Measurements from ENCODE around the gene POU6F1.
"Not testable (repeated sequence)": the region's sequence is repeated elsewhere in the genome, so short reads cannot be mapped to it uniquely, and the experiment has no call there.

The POU6F1 gene, protein sequence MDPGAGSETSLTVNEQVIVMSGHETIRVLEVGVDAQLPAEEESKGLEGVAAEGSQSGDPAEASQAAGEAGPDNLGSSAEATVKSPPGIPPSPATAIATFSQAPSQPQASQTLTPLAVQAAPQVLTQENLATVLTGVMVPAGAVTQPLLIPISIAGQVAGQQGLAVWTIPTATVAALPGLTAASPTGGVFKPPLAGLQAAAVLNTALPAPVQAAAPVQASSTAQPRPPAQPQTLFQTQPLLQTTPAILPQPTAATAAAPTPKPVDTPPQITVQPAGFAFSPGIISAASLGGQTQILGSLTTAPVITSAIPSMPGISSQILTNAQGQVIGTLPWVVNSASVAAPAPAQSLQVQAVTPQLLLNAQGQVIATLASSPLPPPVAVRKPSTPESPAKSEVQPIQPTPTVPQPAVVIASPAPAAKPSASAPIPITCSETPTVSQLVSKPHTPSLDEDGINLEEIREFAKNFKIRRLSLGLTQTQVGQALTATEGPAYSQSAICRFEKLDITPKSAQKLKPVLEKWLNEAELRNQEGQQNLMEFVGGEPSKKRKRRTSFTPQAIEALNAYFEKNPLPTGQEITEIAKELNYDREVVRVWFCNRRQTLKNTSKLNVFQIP

DNA sequence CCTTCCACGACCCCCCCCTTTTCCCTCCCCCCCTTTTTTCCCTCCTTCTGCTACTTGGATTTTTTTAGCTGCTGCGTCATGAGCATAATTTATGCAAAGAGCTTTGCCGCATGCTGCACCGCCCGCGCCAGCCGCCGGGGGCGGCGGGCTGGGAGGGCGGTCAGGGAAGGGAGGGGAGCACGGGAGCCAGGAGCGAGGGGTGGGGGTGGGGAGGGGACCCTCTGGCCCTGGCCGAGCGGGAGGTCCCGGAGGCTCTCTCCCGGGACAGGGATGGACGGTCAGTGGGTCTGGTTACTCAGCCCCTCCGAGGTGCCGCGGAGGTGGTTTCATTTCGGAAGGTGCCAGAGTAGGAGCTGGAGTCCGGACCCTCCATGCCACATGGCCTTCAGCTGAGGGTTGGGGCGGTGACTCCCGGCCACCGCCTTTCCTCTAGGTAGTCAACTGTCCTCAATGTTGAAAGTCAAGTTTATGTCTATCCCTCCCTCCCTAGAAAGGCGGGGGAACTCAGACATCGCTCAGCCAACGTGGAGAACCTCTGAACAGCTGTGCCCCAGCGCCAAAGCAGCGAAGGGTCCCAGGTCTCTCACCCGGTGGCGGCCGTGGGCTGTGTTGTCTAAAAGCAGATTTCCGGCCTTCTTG, at the start of gene POU6F1:
Gene POU6F1 (minus strand): TSS at position 95 of the 639 bp plus-strand sequence. CDS start 11,226 bp downstream, outside the sequence.
- DNase-seq: peak; percentile 79

DNA sequence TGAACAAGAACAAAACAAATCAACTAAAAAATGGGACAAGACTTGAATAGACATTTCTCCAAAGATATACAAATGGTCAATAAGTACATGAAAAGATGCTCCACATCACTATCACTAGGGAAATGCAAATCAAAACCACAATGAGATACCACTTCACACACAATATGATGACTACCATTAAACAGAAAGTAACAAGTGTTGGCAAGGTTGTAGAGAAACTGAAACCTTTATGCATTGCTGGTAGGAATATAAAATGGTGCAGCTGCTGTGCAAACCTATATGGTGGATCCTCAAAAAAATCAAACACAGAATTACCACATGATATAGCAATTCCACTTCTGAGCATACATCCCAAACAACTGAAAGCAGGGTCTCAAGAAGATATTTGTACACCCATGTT, 47.2 kb upstream of the POU6F1 start:
- no peak for DNase-seq

DNA sequence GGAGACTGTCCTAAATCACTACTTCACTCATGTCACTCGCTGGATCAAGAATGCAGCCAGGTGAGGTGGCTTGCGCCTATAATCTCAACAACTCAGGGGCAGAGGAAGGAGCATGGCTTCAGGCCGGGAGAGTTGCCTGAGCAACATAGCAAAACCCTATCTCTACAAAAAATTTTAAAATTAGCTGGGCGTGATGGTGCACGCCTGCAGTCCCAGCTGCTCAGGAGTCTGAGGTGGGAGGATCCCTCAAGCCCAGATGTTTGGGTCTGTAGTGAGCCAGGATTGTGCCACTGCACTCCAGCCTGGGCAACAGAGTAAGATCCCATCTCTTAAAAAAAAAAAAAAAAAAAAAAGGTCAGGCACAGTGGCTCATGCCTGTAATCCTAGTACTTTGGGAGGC, 46.4 kb upstream of the POU6F1 start:
- no peak for DNase-seq

DNA sequence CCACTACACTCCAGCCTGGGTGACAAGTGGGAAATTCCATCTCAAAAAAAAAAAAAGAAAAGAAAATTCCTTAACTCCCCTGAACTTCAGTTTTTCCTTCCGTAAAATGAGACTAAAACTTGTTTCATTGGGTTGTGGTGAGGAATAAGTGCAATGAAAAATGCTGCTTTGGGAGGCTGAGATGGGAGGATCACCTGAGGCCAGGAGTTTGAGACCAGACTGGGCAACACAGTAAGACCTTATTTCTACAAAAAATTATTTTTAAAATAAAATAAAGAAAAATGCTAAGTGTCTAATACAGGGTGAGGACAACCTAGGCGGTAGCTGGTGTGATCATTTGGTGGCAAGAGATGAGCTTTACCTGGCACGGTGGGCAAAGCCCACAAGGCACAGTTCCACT, 45.5 kb upstream of the POU6F1 start:
- DNase-seq: no peak

DNA sequence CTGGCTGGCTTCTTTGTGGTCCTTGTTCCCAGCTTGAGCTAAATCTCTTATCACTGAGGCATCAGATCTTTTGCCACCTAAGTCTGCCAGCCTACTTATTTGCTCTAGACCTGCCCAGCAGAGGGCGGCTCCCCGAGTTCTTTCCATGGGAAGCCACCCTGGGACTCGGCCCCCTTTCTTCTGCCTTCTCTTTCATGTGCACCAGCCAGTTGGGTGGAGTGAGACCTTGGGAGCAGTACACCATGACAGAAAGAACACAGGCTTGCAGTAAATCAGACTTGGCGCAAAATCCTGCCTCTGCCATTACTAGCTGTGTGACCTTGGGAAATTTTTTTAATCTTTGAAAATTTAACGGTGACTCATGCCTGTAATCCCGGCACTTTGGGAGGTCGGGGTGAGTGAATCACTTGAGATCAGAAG, 44.9 kb upstream of the POU6F1 start:
- peak; percentile 35 for DNase-seq

DNA sequence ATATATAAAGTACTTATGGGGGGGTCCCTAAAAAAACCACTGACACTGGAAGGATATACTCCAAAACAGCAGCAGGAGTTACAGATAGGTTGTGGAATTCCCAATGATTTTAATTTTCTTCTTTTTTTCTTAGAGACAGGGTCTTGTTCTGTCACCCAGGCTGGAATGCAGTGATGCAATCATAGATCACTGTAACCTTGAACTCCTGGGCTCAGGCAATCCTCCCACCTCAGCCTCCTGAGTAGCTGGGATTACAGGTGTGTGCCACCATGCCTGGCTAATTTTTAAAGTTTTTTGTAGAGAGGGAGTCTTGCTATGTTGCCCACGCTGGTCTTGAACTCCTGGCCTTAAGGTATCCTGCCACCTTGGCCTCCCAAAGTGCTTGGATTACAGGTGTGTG, 41.7 kb upstream of the POU6F1 start:
- not testable (repeated sequence) for DNase-seq

DNA sequence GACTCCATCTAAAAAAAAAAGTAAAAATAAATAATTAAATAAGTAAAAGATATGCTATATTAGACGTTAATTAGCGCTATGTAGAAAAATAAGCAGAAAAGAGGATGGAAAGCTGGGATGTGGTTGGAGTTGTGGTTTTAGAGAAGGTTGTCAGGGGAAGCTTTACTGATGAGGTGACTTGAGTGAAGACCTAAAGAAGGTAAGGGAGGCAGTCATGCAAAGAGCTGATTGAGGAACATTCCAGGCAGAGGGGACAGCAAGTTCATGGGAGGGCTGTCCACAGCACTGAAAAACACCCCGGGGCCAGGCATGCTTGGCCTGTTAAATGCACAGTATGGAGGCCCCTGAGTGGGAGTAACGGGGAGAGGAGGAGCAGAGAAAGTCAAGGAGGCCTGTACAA, 36.7 kb upstream of the POU6F1 start:
- no peak for DNase-seq

DNA sequence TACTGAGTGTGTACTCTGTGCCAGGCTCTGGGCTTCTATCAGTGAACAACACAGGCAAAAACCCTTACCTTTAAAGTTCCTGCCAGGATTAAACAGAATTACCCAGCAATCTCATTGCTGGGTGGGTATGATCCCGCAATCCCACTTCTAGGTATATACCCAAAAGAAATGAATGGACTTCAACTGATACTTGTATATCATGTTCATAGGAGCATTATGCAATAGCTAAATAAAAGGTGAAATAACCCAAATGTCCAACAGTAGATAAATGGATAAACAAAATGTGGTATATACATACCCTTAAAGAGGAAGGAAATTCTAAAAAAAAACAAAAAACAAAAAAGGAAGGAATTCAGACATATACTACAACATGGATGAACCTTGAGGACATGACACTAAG, 35.4 kb upstream of the POU6F1 start:
- no peak for DNase-seq

DNA sequence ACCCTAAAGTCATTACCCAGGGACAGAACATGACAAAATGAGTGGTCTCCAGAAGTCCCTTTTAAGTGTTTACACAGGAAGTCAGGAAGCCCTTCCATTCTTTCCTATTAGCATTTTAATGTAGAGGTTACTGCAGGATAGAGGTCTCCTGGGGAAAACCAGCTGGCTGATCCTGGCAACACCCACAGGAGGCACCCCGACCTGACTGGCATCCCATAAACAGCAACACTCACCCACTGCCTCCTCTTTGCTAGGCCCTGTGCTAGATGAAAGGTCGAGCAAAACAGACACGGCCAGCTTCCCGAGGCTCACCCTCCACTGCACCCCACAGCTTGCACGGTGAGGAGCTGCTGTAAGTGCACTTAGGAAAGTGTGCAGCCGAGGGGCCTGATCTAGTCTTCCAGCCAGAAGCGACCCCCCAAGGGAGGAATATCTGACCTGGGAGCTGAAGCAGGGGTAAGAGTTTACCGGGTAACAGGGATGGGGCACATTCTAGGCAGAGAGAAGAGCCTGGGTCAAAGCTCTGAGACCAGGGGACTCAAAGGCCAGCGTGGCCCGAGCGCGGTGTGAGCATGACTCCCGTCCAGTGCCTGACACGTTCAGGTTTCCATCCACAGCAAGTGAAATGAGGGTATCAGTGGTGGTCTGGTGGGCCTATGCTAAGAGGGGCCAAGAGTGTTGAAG, 29.8 kb upstream of the POU6F1 start:
- DNase-seq: no peak

DNA sequence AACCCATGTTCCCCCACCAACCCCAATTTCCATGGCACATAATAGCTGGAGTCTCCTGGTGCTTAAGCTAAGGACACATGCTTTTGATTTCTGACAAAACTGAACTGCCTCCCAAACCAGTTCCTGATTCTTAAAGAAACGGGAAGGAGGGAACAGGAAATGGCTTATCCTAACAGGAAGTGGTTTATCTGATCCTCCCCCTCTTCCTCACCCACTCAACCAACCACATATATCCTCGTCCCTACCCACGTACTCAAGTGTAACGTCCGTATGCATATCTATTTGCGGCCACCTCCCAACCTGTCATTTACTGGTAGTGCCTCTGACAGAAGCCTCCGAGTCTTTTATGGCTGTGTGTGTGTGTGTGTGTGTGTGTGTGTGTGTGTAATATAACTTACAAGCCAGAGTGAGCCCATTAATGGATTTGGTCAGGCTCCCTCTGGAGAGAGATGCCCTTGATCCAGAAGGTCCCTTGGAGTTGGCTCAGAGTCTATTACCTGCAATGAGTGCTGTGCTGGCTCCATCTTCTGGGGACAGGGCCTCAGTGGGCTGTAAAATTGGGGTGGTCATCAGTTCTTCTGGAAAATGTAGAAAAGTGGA, 28.5 kb upstream of the POU6F1 start:
- no peak for DNase-seq

DNA sequence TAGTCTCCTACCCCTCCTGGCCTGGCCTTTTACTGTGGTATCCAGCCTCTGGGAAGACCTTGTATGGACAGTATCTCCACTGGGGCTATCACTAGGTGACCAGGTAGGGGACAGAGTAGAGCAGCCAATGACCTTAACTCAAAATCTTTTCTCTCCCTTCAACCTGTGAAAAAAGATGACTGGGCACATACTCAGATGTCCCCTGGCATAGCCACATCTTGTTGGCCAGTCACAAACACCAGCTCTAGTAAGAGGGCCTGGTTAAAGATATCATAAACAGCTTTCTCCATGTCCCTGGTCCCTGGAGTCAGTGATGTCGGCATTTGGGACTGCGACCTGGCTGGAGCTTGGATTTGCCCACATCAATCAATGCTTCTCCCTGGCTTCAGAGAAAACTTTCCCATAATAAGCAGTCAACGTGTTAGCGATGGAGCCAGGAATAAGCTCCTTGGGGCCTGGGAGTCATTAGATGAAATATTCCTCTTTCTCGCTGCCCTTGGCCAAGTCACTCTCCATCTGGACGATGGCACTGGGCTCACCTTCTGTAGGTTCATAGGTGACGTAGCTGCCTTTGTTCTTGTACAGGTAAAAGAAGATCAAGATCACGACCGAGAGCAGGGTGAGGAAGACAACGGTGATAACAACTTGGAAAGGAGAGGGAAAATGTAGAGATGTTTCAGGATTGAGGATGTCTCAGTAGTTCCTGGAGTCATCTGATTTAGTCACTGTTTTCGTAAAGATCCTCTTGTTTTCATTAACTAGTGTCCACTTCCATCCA, 27.8 kb upstream of the POU6F1 start:
- DNase-seq: no peak

DNA sequence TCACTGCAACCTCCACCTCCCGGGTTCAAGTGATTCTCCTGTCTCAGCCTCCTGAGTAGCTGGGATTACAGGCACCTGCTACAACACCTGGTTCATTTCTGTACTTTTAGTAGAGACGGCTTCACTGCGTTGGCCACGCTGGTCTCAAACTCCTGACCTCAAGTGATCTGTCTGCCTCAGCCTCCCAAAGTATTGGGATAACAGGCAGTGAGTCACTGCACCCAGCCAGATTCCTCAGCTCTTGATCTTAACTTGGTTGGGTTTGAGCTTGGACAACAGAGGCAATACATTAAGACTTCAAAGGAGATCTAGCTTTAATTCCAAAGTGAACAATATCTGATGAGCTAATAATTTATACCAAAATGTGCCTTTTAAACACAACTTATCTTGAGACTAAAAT, 26.4 kb upstream of the POU6F1 start:
- DNase-seq: no peak

DNA sequence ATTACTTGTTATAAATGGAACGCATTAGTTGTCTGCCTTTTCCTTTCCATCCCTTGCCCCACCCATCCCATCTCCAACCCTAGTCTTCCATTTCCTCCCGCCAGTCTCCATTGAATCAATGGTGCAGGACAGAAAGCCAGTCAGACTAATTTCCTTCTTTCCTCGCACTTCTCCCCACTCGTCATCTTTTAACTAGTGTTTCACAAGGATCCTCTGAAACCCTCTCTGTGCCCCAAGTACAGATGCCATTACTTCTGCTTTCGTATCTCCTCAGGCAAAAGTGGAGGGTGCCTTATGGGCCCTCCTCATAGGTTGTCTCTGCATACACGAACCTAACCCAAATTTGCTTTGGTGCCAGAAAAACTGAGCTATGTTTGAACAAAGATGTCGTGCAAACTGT, 25.0 kb upstream of the POU6F1 start:
- DNase-seq: no peak

DNA sequence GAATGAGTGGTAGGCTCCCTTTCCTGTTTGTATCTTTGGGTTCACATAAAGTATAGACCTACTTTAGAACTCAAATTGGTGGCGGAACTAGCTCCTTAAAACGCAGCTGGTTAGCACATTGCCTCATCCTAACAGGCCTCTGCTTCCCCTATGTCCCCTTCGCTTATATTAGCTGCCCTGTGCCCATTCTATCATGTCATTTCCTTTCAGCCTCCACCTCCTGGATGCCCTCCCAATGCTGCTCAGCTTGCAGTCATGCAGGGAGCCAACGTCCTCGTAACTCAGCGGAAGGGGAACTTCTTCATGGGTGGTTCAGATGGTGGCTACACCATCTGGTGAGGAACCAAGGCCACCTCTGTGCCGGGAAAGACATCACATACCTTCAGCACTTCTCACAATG, 24.3 kb upstream of the POU6F1 start:
- no peak for DNase-seq

DNA sequence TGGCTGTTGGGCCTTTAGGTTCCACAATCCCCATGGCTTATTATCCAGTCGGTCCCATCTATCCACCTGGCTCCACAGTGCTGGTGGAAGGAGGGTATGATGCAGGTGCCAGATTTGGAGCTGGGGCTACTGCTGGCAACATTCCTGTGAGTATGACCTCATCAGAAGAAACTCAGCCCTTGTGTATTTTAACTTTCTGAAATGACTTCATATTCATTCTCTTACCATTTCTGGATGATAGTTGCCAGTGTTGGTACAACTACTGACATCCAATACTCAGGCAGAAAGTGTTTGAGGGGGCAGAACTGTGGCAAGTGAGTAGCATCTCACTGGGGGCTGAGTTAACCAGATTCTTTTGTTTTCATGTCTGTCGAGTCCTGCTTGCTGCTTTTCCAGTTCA, 23.1 kb upstream of the POU6F1 start:
- no peak for DNase-seq

DNA sequence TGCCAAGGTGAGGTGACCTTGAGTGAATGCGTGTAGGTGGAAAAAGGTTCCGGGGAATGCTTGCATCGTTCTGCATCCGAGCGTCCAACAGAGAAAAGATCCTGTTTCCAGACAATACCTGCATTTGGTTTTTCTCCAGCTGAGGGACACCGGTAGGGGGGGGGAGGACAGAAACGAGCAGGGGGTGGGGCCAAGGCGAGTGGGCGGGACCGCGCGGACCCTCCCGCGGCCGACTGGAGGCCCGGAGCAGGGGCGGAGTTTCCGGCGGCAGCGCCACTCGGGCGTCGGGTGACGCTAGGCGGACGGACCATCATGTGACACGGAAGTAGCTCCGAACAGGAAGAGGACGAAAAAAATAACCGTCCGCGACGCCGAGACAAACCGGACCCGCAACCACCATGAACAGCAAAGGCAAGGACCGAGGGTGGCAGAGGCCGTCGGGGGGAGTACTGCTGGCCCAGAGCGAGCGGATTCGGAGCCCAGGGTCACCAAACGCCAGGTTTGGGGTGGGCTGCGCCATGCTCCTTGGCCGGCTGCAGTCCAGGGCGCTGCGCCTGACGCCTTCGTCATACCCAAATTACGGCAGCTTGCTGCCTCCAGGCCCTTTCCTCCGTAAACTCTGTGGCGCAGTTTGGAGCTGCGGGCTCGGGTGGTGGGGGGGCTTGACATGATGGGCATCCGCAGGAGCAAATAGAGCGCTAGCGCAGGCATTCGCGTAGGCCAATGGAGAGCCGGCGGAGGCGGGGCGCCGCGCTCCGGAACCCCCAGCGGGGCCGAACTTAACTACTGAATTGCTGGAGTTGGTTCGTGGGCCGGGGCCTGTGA, 20.9 kb upstream of the POU6F1 start, which contains the start of gene DAZAP2:
Gene DAZAP2 (plus strand): TSS at position 317 of the 825 bp plus-strand sequence. CDS start 82 bp downstream, at position 399.
- peak; percentile 98 for DNase-seq

DNA sequence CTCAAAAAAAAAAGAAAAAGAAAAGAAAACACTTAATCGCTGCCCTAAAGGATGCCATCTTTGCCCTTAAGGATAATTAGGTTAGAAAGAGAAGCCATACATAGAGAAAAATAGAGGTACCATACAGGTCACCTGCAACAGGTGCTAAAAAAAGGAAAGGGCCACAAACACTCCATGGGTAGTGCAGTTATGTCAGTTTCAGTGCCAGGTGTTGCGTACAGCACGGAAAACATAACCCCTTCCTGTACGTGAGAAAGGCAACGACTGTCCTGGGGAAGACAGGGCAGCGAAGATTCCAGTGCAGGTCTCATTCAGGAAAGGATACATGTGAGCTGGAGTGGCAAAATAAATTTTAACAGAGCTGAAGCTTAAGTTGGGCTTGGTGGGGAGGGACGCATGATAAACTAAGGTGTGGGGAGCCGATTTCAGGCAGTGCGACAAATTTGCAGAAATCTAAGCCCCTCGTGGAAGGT, 20.2 kb upstream of the POU6F1 start:
- peak; percentile 70 for DNase-seq

DNA sequence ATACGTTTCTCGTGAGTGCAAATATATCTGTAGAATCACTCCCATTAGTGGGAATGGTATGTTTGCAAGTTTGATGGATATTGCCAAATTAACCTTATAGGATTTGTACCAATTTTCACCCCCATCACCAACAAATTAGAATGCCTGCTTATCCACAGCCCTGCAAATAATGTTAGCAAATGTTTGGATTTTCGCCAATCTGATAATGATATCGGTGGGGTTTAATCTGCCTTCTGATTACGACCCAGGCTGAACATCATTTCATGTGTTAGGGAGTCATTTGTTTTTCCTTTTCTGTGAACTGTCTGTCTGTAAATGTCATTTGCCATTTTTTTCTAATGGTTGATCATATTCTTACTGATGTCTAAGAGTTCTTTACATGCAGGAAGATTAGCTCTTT, 16.7 kb upstream of the POU6F1 start:
- DNase-seq: no peak

DNA sequence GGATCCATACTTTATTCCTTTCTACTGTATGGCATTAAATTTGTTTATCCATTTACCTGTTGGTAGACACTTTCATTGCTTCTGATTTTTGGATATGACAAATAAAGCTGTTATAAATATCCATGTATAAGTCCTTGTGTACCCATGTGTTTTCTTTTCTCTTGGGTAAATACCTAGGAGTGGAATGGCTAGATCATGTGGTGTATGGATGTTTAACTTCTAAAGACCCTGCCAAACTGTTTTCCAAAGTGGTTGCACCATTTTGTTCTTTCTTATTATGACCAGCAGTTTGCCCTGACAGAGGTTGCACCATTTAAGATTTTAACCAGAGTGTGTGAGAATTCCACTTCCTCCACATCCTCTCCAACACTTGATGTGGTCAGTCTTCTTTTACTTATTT, 14.8 kb upstream of the POU6F1 start:
- DNase-seq: no peak

DNA sequence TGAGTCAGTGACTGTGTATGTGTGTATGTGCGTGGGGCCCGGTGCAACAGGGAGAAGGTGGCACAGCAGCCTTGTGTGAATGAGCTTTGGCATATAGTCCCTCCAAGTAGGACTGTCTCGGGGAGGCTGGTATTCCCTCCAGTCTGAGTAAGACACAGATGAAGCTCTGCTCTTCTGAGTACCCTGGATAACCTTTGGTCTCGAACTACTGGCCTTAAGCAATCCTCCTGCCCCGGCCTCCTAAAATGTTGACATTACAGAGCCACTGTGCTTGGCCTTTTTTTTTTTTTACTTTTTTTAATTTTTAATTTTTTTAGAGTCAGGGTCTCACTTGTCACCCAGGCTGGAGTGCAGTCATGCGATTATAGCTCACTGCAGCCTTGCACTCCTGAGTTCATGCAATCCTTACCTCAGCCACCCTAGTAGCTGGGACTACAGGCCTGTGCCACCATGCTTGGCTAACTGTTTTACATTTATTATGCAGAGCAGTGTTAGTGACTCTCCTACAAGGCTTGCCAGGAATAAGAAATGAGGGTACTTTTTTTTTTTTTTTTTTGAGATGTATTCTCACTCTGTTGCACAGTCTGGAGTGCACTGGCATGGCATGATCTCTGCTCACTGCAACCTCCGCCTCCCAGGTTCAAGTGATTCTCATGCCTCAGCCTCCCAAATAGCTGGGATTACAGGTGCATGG, 11.4 kb upstream of the POU6F1 start:
- no peak for DNase-seq

Measured in NCI-H146 (cell line).